Pancreas (tissue), 10 donors: ENCODE results near the gene MEIKIN. TPM values are rescaled to one million over a fixed set of nuclear protein-coding genes. Genes with fewer than 3 reads are reported as not detected.

Experiments
- ATAC-seq, 4 donors: fragments of 200-7000 bp; cut with Tn5 transposase; one replicate each; pipeline versions ENCODE4 v1.8.0 to v1.9.1; 2020; ENCODE audit warnings: mild to moderate bottlenecking in 4 of 4, moderate library complexity in 4 of 4
- DNase-seq, 6 donors: peaks; one replicate each; pipeline ENCODE4 v3.0.0-alpha.2; 2020
- FAIRE-seq: peaks from 2 replicates; lab custom pipeline; 2012; peaks lifted over from hg19 to GRCh38; lab: Jason Lieb, UNC
- H3K27ac ChIP-seq, 4 donors: fragments of 200-600 bp; sonication (generic); 1 replicate in 3 of 4; 2 replicates in 1 of 4; pipeline versions ENCODE4 v1.5.0 to v1.8.0; 2020
- H3K27me3 ChIP-seq, 4 donors: fragments of 200-600 bp; one replicate each; pipeline ENCODE4 v1.8.0; 2021
- H3K36me3 ChIP-seq, 3 donors: fragments of 200-600 bp; sonication (generic) in 1 of 3; one replicate each; pipeline versions ENCODE4 v1.5.0 to v1.8.0; 2020 to 2021
- H3K4me1 ChIP-seq, 3 donors: fragments of 200-600 bp; one replicate each; pipeline ENCODE4 v1.8.0; 2021
- H3K4me3 ChIP-seq, 4 donors: fragments of 200-600 bp; sonication (generic) in 2 of 4; one replicate each; pipeline versions ENCODE4 v1.5.0 to v1.8.0; 2020 to 2021
- H3K9me3 ChIP-seq, 4 donors: fragments of 200-600 bp; one replicate each; pipeline ENCODE4 v1.8.0; 2021
- WGBS, 2 donors: extraction: QIAGEN DNeasy Blood & Tissue Kit; methylation state at CpG; one replicate each; pipeline ENCODE4 v1.1.7; 2013; 5-methylcytosine and 5-hydroxymethylcytosine counted together
- intact Hi-C, 3 donors: fragments of 100-400 bp; cut with DNase I; formaldehyde crosslinking; loops; one replicate each; pipeline versions ENCODE4 v1.11.1 to v1.14.2; 2022
- polyA plus RNA-seq, 2 donors: library from polyadenylated mRNA; stranded (reverse); fragments of 200-250 nt; gene quantifications; one replicate each; pipeline ENCODE4 v1.2.3, GENCODE V29; 2013
- total RNA-seq, 6 donors: library from RNA; stranded (reverse); fragmentation: NEBNext Ultra II Directional in 4 of 6; extraction: Animal tissue kit (Norgen Biotek cat#: 25700) in 4 of 6; gene quantifications; one replicate each; pipeline versions ENCODE4 v1.2.1 to v1.2.4, GENCODE V29; 2021 to 2023
- TF ChIP-seq, protein P1 (sequence below), 4 donors: fragments of 200-600 bp; sonication (generic) in 3 of 4; IDR thresholded peaks; one replicate each; pipeline versions ENCODE4 v1.5.0 to v1.8.0; 2021; ENCODE audit warnings: antibody characterized with exemption in 4 of 4
- donor health status: healthy with polysubstance abuse.
- donor health status: DM: no; HTN: no; CAD: no; lungs with moderate emphysema.
- donor health status: DM: no; HTN: no; CAD: no.
- donor health status: control.
- donor health status: control.
- donor health status: Bipolar disorder and iron deficiency.
- donor health status: DM: yes; HTN: yes; CAD: no.
- donor health status: DM: no; HTN: no; CAD: no.
- donor health status: DM: no; HTN: no; CAD: no.
- donor health status: DM: yes; HTN: yes; CAD: no.

Gene MEIKIN
- total and polyA plus RNA-seq, 8 donors = 1.2 TPM; not detected in 7

DNA sequence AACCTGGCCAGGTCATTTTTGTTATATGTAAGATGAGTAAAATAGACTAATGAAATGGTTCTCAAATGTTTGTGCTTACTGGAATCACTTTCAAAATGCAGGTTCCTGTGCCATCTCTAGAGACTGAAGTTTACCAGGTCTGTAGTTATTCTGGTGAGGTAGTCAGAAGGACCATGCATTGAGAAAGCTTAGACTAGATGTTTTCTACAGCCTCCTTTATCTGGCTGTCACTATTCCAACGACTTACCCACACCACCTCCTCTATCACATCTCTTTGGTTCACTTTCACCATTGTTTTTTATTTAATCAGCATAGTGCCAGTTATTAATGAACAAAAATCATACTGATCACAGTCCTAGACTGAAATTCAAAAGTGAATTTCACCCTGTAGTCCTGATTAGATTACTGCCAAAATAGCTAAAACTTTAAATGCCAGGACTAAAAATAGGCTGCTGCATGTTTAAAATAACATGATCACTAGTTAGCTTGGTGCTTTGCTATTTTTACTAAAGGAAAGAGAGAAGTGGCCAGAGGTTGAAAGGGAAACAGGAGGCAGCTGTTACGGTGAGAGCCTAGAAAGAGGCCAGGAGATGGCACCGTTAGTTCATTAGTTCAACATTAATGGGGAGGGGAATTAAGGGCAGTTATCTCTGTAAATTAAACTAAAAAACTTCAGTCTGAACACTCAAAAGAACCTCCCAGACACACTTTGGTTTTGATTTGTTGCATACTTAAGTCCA is 134.8 kb downstream of the MEIKIN start:
- Histone ChIP-seq H3K27ac (no peak overlapping the region), H3K4me1 (no peaks in the 10 kb centered on the region), H3K36me3 (no peaks in the 10 kb centered on the region), H3K27me3 (no peaks in the 10 kb centered on the region), H3K9me3 (no peaks in the 10 kb centered on the region), H3K4me3 (no peak overlapping the region)
- no peak for FAIRE-seq
- intact Hi-C loops = no loop called here
- ATAC-seq = peak in 2 of 4 donors; percentile 44 to 53
- no peak for DNase-seq
- TF ChIP-seq, protein P1, sequence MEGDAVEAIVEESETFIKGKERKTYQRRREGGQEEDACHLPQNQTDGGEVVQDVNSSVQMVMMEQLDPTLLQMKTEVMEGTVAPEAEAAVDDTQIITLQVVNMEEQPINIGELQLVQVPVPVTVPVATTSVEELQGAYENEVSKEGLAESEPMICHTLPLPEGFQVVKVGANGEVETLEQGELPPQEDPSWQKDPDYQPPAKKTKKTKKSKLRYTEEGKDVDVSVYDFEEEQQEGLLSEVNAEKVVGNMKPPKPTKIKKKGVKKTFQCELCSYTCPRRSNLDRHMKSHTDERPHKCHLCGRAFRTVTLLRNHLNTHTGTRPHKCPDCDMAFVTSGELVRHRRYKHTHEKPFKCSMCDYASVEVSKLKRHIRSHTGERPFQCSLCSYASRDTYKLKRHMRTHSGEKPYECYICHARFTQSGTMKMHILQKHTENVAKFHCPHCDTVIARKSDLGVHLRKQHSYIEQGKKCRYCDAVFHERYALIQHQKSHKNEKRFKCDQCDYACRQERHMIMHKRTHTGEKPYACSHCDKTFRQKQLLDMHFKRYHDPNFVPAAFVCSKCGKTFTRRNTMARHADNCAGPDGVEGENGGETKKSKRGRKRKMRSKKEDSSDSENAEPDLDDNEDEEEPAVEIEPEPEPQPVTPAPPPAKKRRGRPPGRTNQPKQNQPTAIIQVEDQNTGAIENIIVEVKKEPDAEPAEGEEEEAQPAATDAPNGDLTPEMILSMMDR (IDR thresholded peaks at IDR 0.05) = no peak
- 16 to 23% methylated on average over 3 of the region's 3 CpGs for WGBS, 2 donors

DNA sequence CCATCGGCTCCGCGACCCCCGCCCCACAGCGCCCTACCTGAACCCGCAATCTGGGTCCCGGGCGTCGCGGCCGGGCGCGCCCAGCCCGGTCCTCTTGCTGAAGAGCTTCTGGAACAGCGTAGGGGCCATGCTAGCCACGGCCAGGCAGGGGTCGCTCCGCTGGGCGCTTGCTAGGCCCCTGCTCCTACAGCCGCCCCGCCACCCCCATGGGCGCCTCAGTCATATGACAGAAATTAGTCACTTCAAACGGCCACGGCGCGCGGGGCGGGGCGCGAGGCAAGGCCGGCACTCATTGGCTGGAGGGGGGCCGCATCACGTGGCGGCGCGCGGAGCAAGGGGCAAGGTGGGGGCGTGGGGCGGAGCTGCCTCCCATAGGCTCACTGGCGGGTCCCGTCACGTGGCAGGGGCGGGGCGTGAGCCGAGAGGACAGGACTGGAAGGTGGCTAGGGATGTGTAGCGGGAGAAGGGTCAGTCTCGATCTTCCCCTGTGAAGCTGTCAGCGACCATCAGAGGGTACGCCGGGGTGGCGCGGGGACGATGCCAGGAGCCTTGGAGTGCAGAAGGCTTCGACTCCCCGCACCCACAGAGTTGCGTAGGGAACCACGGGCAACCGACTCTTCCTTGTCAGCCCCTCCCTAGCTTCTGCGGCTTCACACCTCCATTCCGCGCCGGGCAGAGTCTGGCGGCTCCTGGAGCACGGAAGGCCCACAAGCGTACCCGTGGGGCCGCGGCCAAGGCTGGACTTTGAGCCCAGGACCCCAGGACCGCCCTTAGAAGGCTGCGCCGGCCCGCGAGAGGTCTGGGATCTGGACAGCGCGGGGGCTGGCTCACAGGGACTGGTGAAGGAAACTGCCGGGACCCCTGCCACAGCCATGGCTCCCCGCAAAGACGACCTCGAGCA is 148.4 kb downstream of the MEIKIN start, which contains the start of gene FNIP1:
Gene FNIP1, minus strand, starts transcription at position 225 of the 901 bp plus-strand sequence. Its CDS starts 96 bp downstream, at position 129.
- peak; percentile 94 to 98 (median 96) for ATAC-seq

DNA sequence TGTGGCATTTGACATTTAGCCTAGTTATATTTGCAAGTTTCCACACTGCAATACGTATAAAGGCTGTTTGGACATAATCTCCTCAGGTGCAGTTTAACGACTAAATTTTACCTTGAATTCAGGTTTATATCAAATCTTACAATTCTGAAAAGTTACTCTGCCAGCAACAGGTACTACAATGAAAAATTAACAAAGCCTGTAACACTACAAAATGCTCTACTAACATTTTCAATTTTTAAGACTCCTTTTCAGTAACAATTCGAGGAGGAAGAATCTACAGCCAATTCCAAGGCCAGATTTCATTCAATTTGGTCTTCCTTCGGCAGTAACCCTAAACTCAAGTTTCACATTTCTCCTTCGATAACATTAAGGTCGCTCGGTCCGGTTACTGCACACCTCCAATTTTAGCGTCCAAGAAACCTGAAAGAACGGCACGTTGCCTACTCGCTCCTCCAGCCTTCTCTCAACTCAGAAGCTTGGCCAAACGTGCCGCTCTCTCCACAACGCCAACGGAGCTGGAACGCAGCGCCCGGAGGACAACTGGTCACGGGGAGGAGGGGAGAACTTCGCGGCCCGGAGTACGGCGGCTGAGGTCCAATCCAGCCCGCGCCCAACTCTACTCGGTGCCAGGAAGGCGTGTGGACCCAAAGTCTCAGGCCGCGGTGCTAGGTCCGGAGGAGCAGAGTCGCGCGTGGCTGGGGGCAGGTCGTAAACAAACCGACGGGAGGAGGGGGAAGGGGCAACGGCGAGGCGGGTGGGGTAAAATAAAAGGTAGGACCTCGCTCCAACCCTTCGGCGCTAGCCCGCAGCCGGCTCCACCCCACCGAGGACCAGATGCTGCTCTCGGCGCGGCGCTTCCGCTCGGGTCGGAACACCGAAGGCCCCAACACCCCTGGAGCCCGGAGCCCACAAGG is 149.3 kb downstream of the MEIKIN start:
- Histone ChIP-seq H3K27me3 (no peaks in the 10 kb centered on the region), H3K9me3 (no peaks in the 10 kb centered on the region), H3K4me1 (peaks cover 0 to 17% (median 4%) of the 10 kb centered on the region in 3 donors), H3K36me3 (no peaks in the 10 kb centered on the region), H3K4me3 (peak overlapping the region; percentile 72 to 99 (median 86)), H3K27ac (peak overlapping the region; percentile 96 to 100 (median 99))
- peak; percentile 66 to 78 (median 74) for ATAC-seq
- no peak for FAIRE-seq
- intact Hi-C loops = no loop called here
- TF ChIP-seq, protein P1 (IDR thresholded peaks at IDR 0.05) = no peak
- 0% methylated on average over 38 to 56 of the region's 56 CpGs for WGBS, 2 donors
- peak; percentile 72 to 90 (median 77) for DNase-seq

More for the DNA sequence above, 148.4 kb downstream of the MEIKIN start, which contains the start of gene FNIP1:
- Histone ChIP-seq H3K27ac (peak within 1 kb of the TSS; percentile 96 to 100 (median 99)), H3K4me1 (peaks cover 0 to 17% (median 0%) of the 10 kb centered on the region in 3 donors), H3K36me3 (no peaks in the 10 kb centered on the region), H3K9me3 (no peaks in the 10 kb centered on the region), H3K27me3 (no peaks in the 10 kb centered on the region), H3K4me3 (peak within 1 kb of the TSS; percentile 72 to 99 (median 86))
- TF ChIP-seq, protein P1 (IDR thresholded peaks at IDR 0.05) = no peak
- FAIRE-seq (no peak), DNase-seq (peak; percentile 98 to 100 (median 99))
- intact Hi-C loops = no loop called here
- WGBS, 2 donors = 0 to 1% methylated on average over 75 to 79 of the region's 79 CpGs

DNA sequence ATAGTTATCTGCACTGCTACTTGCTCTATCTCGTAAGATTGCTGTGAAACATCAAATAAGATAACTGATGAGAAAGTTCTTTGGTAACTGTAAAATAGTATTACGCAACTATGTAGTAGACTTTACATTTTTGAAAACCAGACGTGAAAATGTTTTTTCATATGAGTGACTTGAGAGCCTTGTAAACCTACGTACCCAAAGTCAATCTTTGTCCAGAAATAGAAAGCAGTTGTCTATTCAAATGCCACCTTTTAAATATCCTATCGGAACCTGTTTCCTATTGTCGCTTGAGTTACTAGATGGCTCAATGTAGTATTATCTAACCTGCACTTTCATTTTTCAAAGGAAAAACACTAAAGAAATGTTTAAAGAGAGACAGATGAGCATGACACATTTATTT is 150.2 kb downstream of the MEIKIN start:
- no peaks in the 10 kb centered on the region for H3K36me3 ChIP-seq
- FAIRE-seq = no peak
- H3K4me1 ChIP-seq = peaks cover 0 to 17% (median 5%) of the 10 kb centered on the region in 3 donors
- DNase-seq = no peak
- TF ChIP-seq, protein P1 (IDR thresholded peaks at IDR 0.05) = no peak
- intact Hi-C loops = no loop called here
- ATAC-seq = no peak
- H3K27ac ChIP-seq = peak overlapping the region in 1 of 4 donors; percentile 99
- 20 to 25% methylated on average over 6 of the region's 6 CpGs for WGBS, 2 donors
- no peaks in the 10 kb centered on the region for H3K9me3 ChIP-seq
- H3K27me3 ChIP-seq = no peaks in the 10 kb centered on the region
- H3K4me3 ChIP-seq = peak overlapping the region in 2 of 4 donors; percentile 77 to 99
